GM06990 (cell line): ENCODE results near the gene ASB9.

Experiments
- DNase-seq: peaks from one replicate; pipeline ENCODE4 v3.0.0-alpha.2; 2011; ENCODE audit not compliant: insufficient read length; ENCODE audit errors: extremely low read depth
- H3K27me3 ChIP-seq: replicated peaks from 2 replicates; pipeline ENCODE4 v1.6.0; 2011; ENCODE audit warnings: low read length; ENCODE audit not compliant: control insufficient read depth, insufficient read depth
- H3K36me3 ChIP-seq: 2 replicates; pipeline ENCODE4 v1.5.1; 2011; ENCODE audit warnings: low read length; ENCODE audit not compliant: control insufficient read depth, insufficient read depth
- H3K4me3 ChIP-seq: replicated peaks from 2 replicates; pipeline ENCODE4 v1.5.1; 2011; ENCODE audit warnings: low read depth, mild to moderate bottlenecking, control low read depth, low read length
- CTCF ChIP-seq: IDR thresholded peaks from 2 replicates; pipeline ENCODE4 v1.5.1; 2011; ENCODE audit warnings: low read length, control low read depth, mild to moderate bottlenecking, inconsistent platforms; ENCODE audit not compliant: insufficient read depth, poor library complexity, severe bottlenecking

The ASB9 gene

DNA sequence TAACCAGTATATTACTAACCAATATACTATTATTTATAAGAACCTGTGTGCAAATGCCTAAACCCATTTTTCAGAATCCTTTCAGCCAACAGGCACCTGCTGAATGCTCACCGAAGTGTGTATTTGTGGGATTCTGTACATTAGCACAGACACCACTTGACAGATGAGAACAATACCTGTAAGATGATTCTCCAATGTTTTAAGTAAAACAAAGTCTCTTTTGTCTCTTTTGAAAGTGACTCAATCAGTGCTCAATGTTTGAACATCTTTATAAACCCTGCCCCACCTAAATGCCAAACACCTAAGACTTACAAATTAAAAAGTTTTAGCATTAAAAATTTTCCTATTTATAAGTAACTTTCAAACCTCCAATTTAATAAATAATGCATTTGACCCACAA lies 763 bp downstream of the ASB9 start:
- TF ChIP-seq CTCF = no peak
- DNase-seq = no peak
- Histone ChIP-seq H3K27me3 (no peaks in the 10 kb centered on the region), H3K4me3 (no peak overlapping the region), H3K36me3 (no peaks in the 10 kb centered on the region)

GRCh38 chrX:15254852-15255251 lies 15.0 kb downstream of the ASB9 start:
- H3K4me3 ChIP-seq = no peak overlapping the region
- H3K27me3 ChIP-seq = no peaks in the 10 kb centered on the region; the same call in 1 of the 2 replicates
- DNase-seq = no peak

DNA sequence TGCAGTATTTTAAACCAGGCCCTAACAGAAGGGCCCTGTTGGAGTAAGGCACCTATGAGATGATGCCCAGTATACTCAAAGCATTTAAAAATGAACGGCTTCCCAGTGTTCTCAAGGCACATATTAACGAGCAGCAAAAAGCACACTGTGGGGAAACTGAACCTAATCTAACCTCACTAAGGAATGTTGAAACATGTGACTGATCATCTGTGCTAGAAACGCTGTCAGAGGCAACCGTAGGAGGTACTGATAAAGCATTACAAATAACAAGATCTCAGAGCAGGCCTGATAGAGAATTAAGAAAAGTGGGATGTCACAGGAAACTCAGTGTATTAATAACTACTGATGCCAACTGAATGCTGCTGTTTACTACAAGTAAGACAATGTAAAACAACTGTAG lies 24.0 kb downstream of the ASB9 start:
- TF ChIP-seq CTCF = no peak
- no peak overlapping the region for H3K4me3 ChIP-seq
- H3K36me3 ChIP-seq = no peaks in the 10 kb centered on the region
- H3K27me3 ChIP-seq = no peaks in the 10 kb centered on the region; the same call in 1 of the 2 replicates
- DNase-seq = no peak

More at GRCh38 chrX:15254852-15255251, 15.0 kb downstream of the ASB9 start:
- no peaks in the 10 kb centered on the region for H3K36me3 ChIP-seq
- TF ChIP-seq CTCF = no peak

GRCh38 chrX:15244421-15244820 lies 25.5 kb downstream of the ASB9 start:
- no peaks in the 10 kb centered on the region for H3K36me3 ChIP-seq
- no peak overlapping the region for H3K4me3 ChIP-seq
- DNase-seq = no peak
- H3K27me3 ChIP-seq = no peaks in the 10 kb centered on the region; the same call in 1 of the 2 replicates
- no peak for TF ChIP-seq CTCF

DNA sequence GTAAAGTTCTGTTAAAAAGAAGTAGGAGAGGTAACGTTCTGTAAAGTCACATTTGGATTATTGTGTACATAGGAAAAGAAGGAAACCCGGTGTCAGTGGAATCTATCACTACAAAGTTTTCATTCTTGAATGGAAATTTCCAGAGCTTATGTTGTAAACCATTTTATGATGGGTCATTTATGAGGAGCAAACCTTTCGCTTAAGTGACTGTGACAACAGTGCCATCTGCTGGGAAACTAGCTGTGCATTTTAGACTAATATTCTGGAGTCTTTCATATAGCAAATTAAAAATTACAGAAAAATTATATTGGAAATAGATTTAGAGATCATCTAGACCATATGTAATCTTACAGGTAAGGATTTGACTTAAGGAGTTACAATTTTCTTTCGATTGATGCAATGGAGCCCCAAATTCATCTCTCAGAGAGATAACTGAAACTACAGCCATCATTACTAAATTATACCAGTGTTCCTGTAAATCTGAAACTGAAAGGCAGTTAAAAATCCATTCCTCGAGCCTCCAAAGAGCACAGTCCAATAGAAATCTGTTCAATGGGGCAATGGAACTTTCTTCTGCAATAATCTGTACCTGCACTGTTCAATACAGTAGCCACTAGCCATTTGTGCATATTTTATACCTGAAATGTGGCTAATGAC lies 26.9 kb downstream of the ASB9 start:
- peak; percentile 59 for TF ChIP-seq CTCF
- Histone ChIP-seq H3K36me3 (no peaks in the 10 kb centered on the region), H3K4me3 (no peak overlapping the region), H3K27me3 (no peaks in the 10 kb centered on the region; the same call in 1 of the 2 replicates)
- DNase-seq = peak; percentile 5
